HepG2 (cell line): ENCODE results near the gene RAET1E. TPM values are rescaled to one million over a fixed set of nuclear protein-coding genes. Genes with fewer than 3 reads are reported as not detected.

Experiments used
- ATF7 ChIP-seq, 2 experiments: fragments of 450-650 bp in 1 of 2; sonication (generic) in 1 of 2; formaldehyde crosslinking in 1 of 2; IDR thresholded peaks; 2 replicates each; pipeline versions ENCODE4 v1.4.0 to v1.6.1; 2016 to 2020; ENCODE audit warnings: antibody characterized with exemption in 1 of 2, mild to moderate bottlenecking in 1 of 2, missing genetic modification reagents in 1 of 2
- DMAP1 ChIP-seq: IDR thresholded peaks from 2 replicates; pipeline ENCODE4 v1.6.1; 2016
- ISL2 ChIP-seq: sonication (generic); formaldehyde crosslinking; IDR thresholded peaks from 2 replicates; pipeline ENCODE4 v1.5.0; 2020; ENCODE audit warnings: missing genetic modification reagents
- JUNB ChIP-seq: sonication (generic); formaldehyde crosslinking; IDR thresholded peaks from 2 replicates; pipeline ENCODE4 v1.8.0; 2022; ENCODE audit warnings: missing genetic modification reagents, mild to moderate bottlenecking, borderline replicate concordance
- KAT8 ChIP-seq: IDR thresholded peaks from 2 replicates; pipeline ENCODE4 v1.6.1; 2016; ENCODE audit warnings: missing genetic modification reagents, missing compliant biosample characterization
- KLF16 ChIP-seq, 2 experiments: sonication (generic) in 1 of 2; formaldehyde crosslinking in 1 of 2; IDR thresholded peaks; 2 replicates each; pipeline versions ENCODE4 v1.6.1 to v1.8.0; 2016 to 2023; ENCODE audit warnings: missing genetic modification reagents in 2 of 2, missing compliant biosample characterization in 1 of 2
- KMT2A ChIP-seq: sonication (generic); formaldehyde crosslinking; IDR thresholded peaks from 2 replicates; pipeline ENCODE4 v1.4.0; 2020; ENCODE audit warnings: missing genetic modification reagents
- MAFF ChIP-seq: IDR thresholded peaks from 2 replicates; pipeline ENCODE4 v1.6.1; 2011; ENCODE audit warnings: low read depth, low read length, improper control_type of control experiment
- MED8 ChIP-seq: sonication (generic); formaldehyde crosslinking; IDR thresholded peaks from 2 replicates; pipeline ENCODE4 v1.8.1; 2023; ENCODE audit warnings: mild to moderate bottlenecking, missing genetic modification reagents; ENCODE audit not compliant: insufficient replicate concordance
- MYC ChIP-seq: sonication (generic); formaldehyde crosslinking; IDR thresholded peaks from 2 replicates; pipeline ENCODE4 v1.9.0; 2021; ENCODE audit warnings: missing genetic modification reagents, borderline replicate concordance
- NFIC ChIP-seq: IDR thresholded peaks from 2 replicates; pipeline ENCODE4 v1.6.1; 2012; ENCODE audit warnings: mild to moderate bottlenecking, low read length, inconsistent platforms
- NR2C2 ChIP-seq: sonication (generic); formaldehyde crosslinking; IDR thresholded peaks from 2 replicates; pipeline ENCODE4 v1.4.0; 2020; ENCODE audit warnings: missing genetic modification reagents, mild to moderate bottlenecking, moderate library complexity, borderline replicate concordance
- PTBP1 ChIP-seq: fragments of 200-400 bp; formaldehyde crosslinking; IDR thresholded peaks from 2 replicates; pipeline ENCODE4 v1.6.1; 2018; ENCODE audit warnings: low read length, low read depth; ENCODE audit not compliant: poor library complexity, severe bottlenecking
- RELA ChIP-seq: sonication (generic); formaldehyde crosslinking; IDR thresholded peaks from 2 replicates; pipeline ENCODE4 v1.4.0; 2020; ENCODE audit warnings: missing genetic modification reagents
- TRIM24 ChIP-seq: sonication (generic); formaldehyde crosslinking; IDR thresholded peaks from 2 replicates; pipeline ENCODE4 v1.8.0; 2022; ENCODE audit warnings: mild to moderate bottlenecking, missing genetic modification reagents
- ZBTB1 ChIP-seq: sonication (generic); formaldehyde crosslinking; IDR thresholded peaks from 2 replicates; pipeline ENCODE4 v1.4.0; 2020; ENCODE audit warnings: missing genetic modification reagents, borderline replicate concordance
- ZHX2 ChIP-seq, 2 experiments: sonication (generic) in 1 of 2; formaldehyde crosslinking in 1 of 2; IDR thresholded peaks; 2 replicates each; pipeline versions ENCODE4 v1.6.1 to v1.9.0; 2014 to 2022; ENCODE audit warnings: antibody characterized with exemption in 1 of 2, borderline replicate concordance in 1 of 2, inconsistent platforms in 1 of 2, low read depth in 1 of 2, missing genetic modification reagents in 1 of 2
- ZNF256 ChIP-seq: sonication (generic); formaldehyde crosslinking; conservative IDR thresholded peaks from 2 replicates; pipeline ENCODE4 v1.4.0; 2020; ENCODE audit warnings: missing genetic modification reagents
- ZNF382 ChIP-seq: sonication (generic); formaldehyde crosslinking; IDR thresholded peaks from 2 replicates; pipeline ENCODE4 v1.5.0; 2020; ENCODE audit warnings: missing genetic modification reagents, mild to moderate bottlenecking, borderline replicate concordance
- ZNF552 ChIP-seq: sonication (generic); formaldehyde crosslinking; IDR thresholded peaks from 2 replicates; pipeline ENCODE4 v1.9.0; 2022; ENCODE audit warnings: missing genetic modification reagents, mild to moderate bottlenecking, borderline replicate concordance
- ZNF747 ChIP-seq: sonication (generic); formaldehyde crosslinking; IDR thresholded peaks from 2 replicates; pipeline ENCODE4 v1.8.1; 2023; ENCODE audit warnings: missing genetic modification reagents, mild to moderate bottlenecking, borderline replicate concordance
- ZNF790 ChIP-seq: sonication (generic); formaldehyde crosslinking; IDR thresholded peaks from 2 replicates; pipeline ENCODE4 v1.8.0; 2022; ENCODE audit warnings: missing genetic modification reagents, mild to moderate bottlenecking, borderline replicate concordance
- polyA plus RNA-seq, 8 experiments: library from polyadenylated mRNA; depleted of rRNA in 3 of 8; stranded (reverse) in 7 of 8; unstranded in 1 of 8; fragments of >200 nt; fragmentation: Illumina TruSeq in 4 of 8; extraction: Trizol in 4 of 8; gene quantifications; 2 replicates each; pipeline versions ENCODE4 v1.2.1 to v1.2.3, GENCODE V29; 2011 to 2016; ENCODE audit warnings: low read depth in 4 of 8, missing spikeins in 1 of 8, mixed read lengths in 1 of 8; ENCODE audit not compliant: insufficient read depth in 1 of 8
- total RNA-seq, 5 experiments: library from RNA; depleted of rRNA; stranded (reverse); fragments of >200 nt; fragmentation: Illumina TruSeq; extraction: Trizol; gene quantifications; 2 replicates each; pipeline ENCODE4 v1.2.3, GENCODE V29; 2016; ENCODE audit warnings: low read depth in 1 of 5
- TF ChIP-seq, protein P1 (sequence below): IDR thresholded peaks from 2 replicates; pipeline ENCODE4 v1.6.1; 2016; ENCODE audit warnings: missing compliant biosample characterization, missing genetic modification reagents, borderline replicate concordance

Gene RAET1E
- total and polyA plus RNA-seq, 2 of the 13 experiments (the other 11 are each of a cell fraction or from before 2014, with no cell fraction given), result not detected

DNA sequence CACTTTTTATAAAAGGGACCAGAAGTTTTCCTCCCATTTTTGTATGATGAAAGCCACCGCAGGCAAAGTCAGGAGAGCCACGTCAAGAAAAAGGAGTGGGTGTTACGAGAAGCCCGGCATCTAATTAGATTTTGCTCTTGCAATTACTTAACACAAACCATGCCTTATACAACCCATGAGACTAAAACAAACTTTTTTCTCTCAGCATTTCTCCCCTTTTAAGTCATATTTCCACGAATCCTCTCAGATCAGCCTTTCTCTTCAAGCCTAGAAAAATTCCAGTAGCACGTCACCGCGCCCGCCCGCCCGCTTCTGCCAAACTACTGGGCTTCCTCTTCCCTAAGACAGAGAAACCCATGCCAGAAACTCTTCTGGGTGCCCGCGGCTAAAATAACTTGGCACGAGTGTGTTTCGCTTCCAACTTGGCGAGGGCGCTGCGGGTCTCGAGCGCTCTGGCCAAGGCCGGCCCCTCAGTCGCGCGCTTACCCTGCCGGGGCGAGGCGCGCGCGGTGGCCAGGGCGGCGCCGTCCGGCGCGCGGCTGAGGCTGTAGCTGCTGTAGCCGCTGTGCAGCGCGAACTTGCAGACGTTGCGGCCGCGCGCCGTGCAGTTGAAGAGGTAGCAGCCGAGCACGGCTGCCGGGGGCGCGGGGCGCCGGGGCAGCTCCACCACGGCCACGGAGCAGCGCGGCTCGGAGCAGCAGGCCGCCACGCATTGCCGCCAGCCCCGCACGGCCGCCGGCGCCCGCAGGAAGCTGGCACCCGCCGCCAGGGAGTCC, 34.8 kb downstream of the RAET1E start (continued):
- TF ChIP-seq KLF16 (CRISPR knock-in tag; IDR thresholded peaks at IDR 0.05) (no peak), RELA (CRISPR knock-in tag) (no peak), MYC (CRISPR knock-in tag) (peak; percentile 12; the same call in 1 of the 2 replicates), ZNF790 (CRISPR knock-in tag) (no peak), ATF7 (IDR thresholded peaks at IDR 0.05) (no peak), ATF7 (CRISPR knock-in tag; IDR thresholded peaks at IDR 0.05) (no peak), ZHX2 (IDR thresholded peaks at IDR 0.05; ENCODE audit: low read depth) (no peak), ZHX2 (CRISPR knock-in tag; IDR thresholded peaks at IDR 0.05; ENCODE audit: borderline replicate concordance) (peak; percentile 71; the same call in 1 of the 2 replicates), MED8 (CRISPR knock-in tag) (no peak), PTBP1 (peak; percentile 24), KMT2A (peak; percentile 17; the same call in 1 of the 2 replicates), KAT8 (0 out of 2 replicates have a peak, but pooled peaks have one; percentile 10), ZNF382 (no peak), TRIM24 (CRISPR knock-in tag) (no peak), ZBTB1 (no peak), ZNF256 (no peak), DMAP1 (CRISPR knock-in tag) (0 out of 2 replicates have a peak, but pooled peaks have one; percentile 36), ZNF552 (CRISPR knock-in tag) (no peak), JUNB (CRISPR knock-in tag) (no peak), ZNF747 (CRISPR knock-in tag) (no peak), MAFF (no peak), NR2C2 (CRISPR knock-in tag) (no peak), NFIC (no peak), ISL2 (CRISPR knock-in tag) (no peak)
- TF ChIP-seq, protein P1, sequence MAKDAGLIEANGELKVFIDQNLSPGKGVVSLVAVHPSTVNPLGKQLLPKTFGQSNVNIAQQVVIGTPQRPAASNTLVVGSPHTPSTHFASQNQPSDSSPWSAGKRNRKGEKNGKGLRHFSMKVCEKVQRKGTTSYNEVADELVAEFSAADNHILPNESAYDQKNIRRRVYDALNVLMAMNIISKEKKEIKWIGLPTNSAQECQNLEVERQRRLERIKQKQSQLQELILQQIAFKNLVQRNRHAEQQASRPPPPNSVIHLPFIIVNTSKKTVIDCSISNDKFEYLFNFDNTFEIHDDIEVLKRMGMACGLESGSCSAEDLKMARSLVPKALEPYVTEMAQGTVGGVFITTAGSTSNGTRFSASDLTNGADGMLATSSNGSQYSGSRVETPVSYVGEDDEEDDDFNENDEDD (CRISPR knock-in tag), result peak; percentile 61; the same call in 1 of the 2 replicates
